Adrenal gland (tissue), 5 donors: ENCODE results near the gene AGXT.

Experiments used
- CTCF ChIP-seq, 6 experiments: fragments of 450-650 bp in 4 of 6; fragments of 200-600 bp in 2 of 6; sonication (generic) in 1 of 6; IDR thresholded peaks; 1 replicate in 5 of 6; 2 replicates in 1 of 6; pipeline versions ENCODE4 v1.5.1 to v1.8.0; 2016 to 2021; ENCODE audit warnings: antibody characterized with exemption in 6 of 6, mild to moderate bottlenecking in 2 of 6, moderate library complexity in 1 of 6
- POLR2A ChIP-seq, 2 donors: fragments of 450-650 bp; IDR thresholded peaks; one replicate each; pipeline ENCODE4 v1.6.1; 2017; ENCODE audit warnings: antibody characterized with exemption in 2 of 2, mild to moderate bottlenecking in 2 of 2, moderate library complexity in 1 of 2
- donor health status: DM: no; HTN: no; CAD: no.

DNA sequence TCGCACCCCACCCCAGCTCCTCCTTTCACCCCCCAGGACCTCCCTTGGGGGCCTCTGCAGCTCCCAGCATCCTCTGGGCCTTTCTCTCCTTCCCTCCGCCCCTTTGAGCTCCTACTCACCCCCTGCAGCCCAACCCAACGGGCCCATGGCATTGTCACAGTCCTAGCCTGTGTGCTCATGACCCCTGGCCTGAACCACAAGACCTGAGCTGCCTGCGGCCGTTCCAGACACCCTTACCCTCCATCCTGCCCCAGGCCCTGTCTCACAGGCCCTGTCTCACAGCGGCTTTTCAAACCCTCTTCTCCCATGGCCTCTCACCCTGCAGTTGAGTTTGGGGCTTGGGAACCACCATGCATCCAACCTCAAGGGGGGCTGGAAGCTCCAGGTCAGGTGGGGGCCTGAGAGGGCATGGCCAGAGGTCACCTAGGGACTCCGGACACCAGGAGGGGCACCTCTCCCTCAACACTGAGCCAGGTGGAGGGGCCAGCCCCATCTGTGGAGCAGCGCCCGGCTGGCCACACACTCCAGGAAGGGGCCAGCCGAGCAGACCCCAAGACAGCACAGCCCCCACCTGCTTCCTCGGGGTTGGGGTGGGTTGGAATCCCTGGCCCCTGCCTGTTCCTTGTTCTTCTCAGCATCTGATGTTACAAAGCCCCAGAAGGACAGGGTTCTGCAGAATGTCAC, 20.4 kb downstream of the AGXT start:
- TF ChIP-seq CTCF (IDR thresholded peaks at IDR 0.05) (no peak), POLR2A (IDR thresholded peaks at IDR 0.05) (no peak)
